Smooth muscle cell (in vitro differentiated cells): ENCODE results near the gene SLC13A3. TPM values are rescaled to one million over a fixed set of nuclear protein-coding genes. Genes with fewer than 3 reads are reported as not detected.

ENCODE experiments used
- DNase-seq: peaks from one replicate; lab custom pipeline; 2025; ENCODE audit not compliant: unreplicated experiment; lab: John Stamatoyannopoulos, UW
- H2AFZ ChIP-seq: fragments of 200-600 bp; sonication (generic); 2 replicates; pipeline ENCODE4 v1.6.0; 2016; ENCODE audit warnings: antibody characterized with exemption, low read depth, mild to moderate bottlenecking
- H3F3A ChIP-seq: fragments of 200-600 bp; sonication (generic); 2 replicates; pipeline ENCODE4 v1.6.0; 2017; ENCODE audit warnings: antibody characterized with exemption, low read depth
- H3K27ac ChIP-seq: fragments of 200-600 bp; sonication (generic); 2 replicates; pipeline ENCODE4 v1.5.1; 2016; ENCODE audit warnings: low read depth, mild to moderate bottlenecking
- H3K27me3 ChIP-seq: fragments of 200-600 bp; sonication (generic); 2 replicates; pipeline ENCODE4 v1.6.1; 2016; ENCODE audit warnings: low read depth, mild to moderate bottlenecking
- H3K36me3 ChIP-seq: fragments of 200-600 bp; sonication (generic); 2 replicates; pipeline ENCODE4 v1.5.1; 2016; ENCODE audit warnings: low read depth
- H3K4me1 ChIP-seq: fragments of 200-600 bp; sonication (generic); 2 replicates; pipeline ENCODE4 v1.5.1; 2016; ENCODE audit warnings: low read depth
- H3K4me2 ChIP-seq: fragments of 200-600 bp; sonication (generic); 2 replicates; pipeline ENCODE4 v1.6.0; 2016; ENCODE audit warnings: mild to moderate bottlenecking
- H3K4me3 ChIP-seq: fragments of 200-600 bp; sonication (generic); 2 replicates; pipeline ENCODE4 v1.5.1; 2016; ENCODE audit warnings: mild to moderate bottlenecking
- H3K79me2 ChIP-seq: fragments of 200-600 bp; sonication (generic); 2 replicates; pipeline ENCODE4 v1.6.0; 2016; ENCODE audit warnings: low read depth, mild to moderate bottlenecking
- H3K9ac ChIP-seq: fragments of 200-600 bp; sonication (generic); 2 replicates; pipeline ENCODE4 v1.6.0; 2016; ENCODE audit warnings: low read depth
- H3K9me3 ChIP-seq: fragments of 200-600 bp; sonication (generic); replicated peaks from 2 replicates; pipeline ENCODE4 v1.5.1; 2016; ENCODE audit warnings: low read depth
- H4K20me1 ChIP-seq: fragments of 200-600 bp; sonication (generic); 2 replicates; pipeline ENCODE4 v1.6.0; 2016; ENCODE audit warnings: low read depth
- WGBS: methylation state at CpG from one replicate; pipeline ENCODE4 v1.1.7; 2016; ENCODE audit warnings: low lambda C conversion rate; 5-methylcytosine and 5-hydroxymethylcytosine counted together
- polyA plus RNA-seq: library from polyadenylated mRNA; unstranded; fragments of >200 nt; fragmentation: Nextera tagmentation; extraction: Ambion mirVana; gene quantifications from 2 replicates; pipeline ENCODE4 v1.2.1, GENCODE V29; 2016
- total RNA-seq: library from RNA; depleted of rRNA; stranded (reverse); fragments of >200 nt; gene quantifications from 2 replicates; pipeline ENCODE4 v1.2.3, GENCODE V29; 2014
- TF ChIP-seq, protein P1 (sequence below): fragments of 200-600 bp; sonication (generic); IDR thresholded peaks from 2 replicates; pipeline ENCODE4 v1.5.1; 2017; ENCODE audit warnings: borderline replicate concordance, mild to moderate bottlenecking, antibody characterized with exemption; ENCODE audit not compliant: insufficient read depth, poor library complexity, severe bottlenecking

SLC13A3 gene
- total and polyA plus RNA-seq, 2 experiments from 2014 or later = 6.4 to 7.7 TPM

DNA sequence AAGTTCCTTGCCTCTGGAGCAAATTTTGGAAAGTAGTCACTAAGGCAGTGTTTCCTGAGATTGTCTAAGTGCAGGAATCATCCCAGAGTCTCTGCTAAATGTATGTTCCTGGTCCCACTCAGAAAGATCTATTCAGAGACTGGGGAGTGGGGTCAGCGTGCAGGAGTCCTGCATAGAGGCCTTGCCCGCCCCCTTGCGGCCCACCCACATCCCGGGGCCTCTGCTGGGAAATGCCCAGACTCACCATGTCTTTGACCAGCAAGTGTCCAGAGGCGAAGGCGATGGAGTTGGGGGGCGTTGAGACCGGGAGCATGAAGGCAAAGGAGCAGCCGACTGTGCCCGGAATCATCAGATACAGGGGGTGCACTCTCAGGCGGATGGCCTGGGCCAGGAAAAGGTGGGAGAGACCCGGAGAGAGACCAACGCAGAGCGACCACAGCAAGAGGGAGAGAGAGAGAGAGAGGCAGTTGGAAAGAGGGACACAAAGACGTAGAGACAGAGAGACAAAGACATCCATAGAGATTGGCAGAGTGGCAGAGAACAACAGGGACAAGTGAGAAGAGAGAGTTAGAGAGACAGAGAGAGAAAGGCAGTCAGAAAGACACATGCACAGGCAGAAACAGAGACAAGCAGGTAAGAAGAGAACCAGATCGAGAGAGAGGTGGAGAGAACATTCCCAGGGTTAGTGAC, 87.9 kb downstream of the SLC13A3 start:
- H2AFZ ChIP-seq = peak overlapping the region; percentile 96
- peaks cover 19% of the 10 kb centered on the region for H3K4me1 ChIP-seq
- no peaks in the 10 kb centered on the region for H3F3A ChIP-seq
- no peak overlapping the region for H3K27ac ChIP-seq
- peak overlapping the region; percentile 89 for H3K4me2 ChIP-seq
- H3K79me2 ChIP-seq = no peaks in the 10 kb centered on the region
- no peak overlapping the region for H3K9ac ChIP-seq
- TF ChIP-seq, protein P1, sequence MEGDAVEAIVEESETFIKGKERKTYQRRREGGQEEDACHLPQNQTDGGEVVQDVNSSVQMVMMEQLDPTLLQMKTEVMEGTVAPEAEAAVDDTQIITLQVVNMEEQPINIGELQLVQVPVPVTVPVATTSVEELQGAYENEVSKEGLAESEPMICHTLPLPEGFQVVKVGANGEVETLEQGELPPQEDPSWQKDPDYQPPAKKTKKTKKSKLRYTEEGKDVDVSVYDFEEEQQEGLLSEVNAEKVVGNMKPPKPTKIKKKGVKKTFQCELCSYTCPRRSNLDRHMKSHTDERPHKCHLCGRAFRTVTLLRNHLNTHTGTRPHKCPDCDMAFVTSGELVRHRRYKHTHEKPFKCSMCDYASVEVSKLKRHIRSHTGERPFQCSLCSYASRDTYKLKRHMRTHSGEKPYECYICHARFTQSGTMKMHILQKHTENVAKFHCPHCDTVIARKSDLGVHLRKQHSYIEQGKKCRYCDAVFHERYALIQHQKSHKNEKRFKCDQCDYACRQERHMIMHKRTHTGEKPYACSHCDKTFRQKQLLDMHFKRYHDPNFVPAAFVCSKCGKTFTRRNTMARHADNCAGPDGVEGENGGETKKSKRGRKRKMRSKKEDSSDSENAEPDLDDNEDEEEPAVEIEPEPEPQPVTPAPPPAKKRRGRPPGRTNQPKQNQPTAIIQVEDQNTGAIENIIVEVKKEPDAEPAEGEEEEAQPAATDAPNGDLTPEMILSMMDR = no peak
- H3K36me3 ChIP-seq = no peaks in the 10 kb centered on the region
- no peak overlapping the region for H3K4me3 ChIP-seq
- WGBS = 87% methylated on average over 16 of the region's 16 CpGs
- H3K27me3 ChIP-seq = no peaks in the 10 kb centered on the region
- no peaks in the 10 kb centered on the region for H3K9me3 ChIP-seq
- no peak for DNase-seq
- H4K20me1 ChIP-seq = no peaks in the 10 kb centered on the region

DNA sequence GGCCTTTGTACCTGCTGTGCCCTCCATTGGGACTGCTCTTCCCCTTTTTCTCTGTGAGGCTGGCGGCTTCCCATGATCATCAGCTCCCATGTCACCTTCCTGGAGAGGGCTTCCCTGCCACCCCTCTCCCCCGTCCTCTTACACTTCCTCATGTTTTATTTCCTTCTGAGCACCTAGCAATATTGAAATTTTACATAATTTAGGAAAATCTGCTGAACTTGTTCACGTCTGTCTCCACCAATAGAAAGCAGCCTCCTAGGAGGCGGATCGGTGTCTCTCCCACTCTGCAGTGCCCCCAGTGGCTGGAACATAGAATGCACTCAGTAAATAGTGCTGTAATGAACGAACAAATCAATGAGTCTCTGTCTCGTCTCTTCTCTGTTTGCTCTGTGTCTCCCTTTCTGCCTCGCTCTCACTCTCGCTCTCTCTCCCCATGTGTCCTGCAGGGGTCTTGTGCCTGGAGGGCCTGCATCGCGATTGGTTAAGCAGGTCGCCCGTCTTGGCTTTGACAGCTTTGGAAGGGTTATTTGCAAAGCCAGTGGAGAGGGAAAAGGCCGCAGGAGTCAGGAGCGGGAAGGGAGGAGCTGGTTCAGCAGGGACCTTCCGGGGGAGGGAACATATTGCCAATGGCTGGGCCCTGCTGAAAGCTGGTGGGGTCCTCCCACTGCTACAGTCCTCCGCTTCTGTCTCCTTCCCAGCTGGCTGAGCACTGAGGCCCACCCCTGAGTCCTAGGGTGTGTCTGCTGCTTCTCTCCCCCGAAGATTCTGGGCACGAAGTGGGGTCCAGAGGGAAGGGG, 88.7 kb downstream of the SLC13A3 start:
- no peaks in the 10 kb centered on the region for H3K36me3 ChIP-seq
- no peaks in the 10 kb centered on the region for H3K79me2 ChIP-seq
- no peaks in the 10 kb centered on the region for H3K27me3 ChIP-seq
- DNase-seq = peak; percentile 21
- WGBS = 27% methylated on average over 19 of the region's 19 CpGs
- H3K27ac ChIP-seq = no peak overlapping the region
- peaks cover 21% of the 10 kb centered on the region for H3K4me1 ChIP-seq
- H3K4me3 ChIP-seq = peak overlapping the region; percentile 47
- TF ChIP-seq, protein P1 = peak; percentile 84
- peak overlapping the region; percentile 96 for H2AFZ ChIP-seq
- H3K9ac ChIP-seq = no peak overlapping the region
- H3F3A ChIP-seq = no peaks in the 10 kb centered on the region
- H3K4me2 ChIP-seq = peak overlapping the region; percentile 89
- H4K20me1 ChIP-seq = no peaks in the 10 kb centered on the region
- H3K9me3 ChIP-seq = no peaks in the 10 kb centered on the region

DNA sequence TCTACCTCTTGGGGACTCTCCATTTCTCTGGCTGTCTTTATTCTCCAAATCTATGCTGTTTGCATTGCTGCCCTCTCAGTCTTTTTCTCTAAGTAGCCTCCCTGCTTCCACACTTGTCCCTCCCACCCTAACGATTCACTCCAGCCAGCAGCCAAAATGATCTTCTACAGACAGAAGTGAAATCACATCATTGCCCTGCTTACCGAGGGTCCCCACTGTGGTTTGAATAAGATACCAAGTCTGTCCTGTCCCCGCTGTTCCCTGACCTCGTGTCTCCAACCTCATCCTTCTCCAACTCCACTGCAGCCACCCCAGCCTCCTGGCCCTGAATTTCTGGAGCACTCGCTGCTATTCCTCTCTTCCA, 89.3 kb downstream of the SLC13A3 start:
- peak overlapping the region; percentile 89 for H3K4me2 ChIP-seq
- H3K4me3 ChIP-seq = peak overlapping the region; percentile 47

More for the DNA sequence above, 89.3 kb downstream of the SLC13A3 start:
- Histone ChIP-seq H3K27ac (no peak overlapping the region), H4K20me1 (no peaks in the 10 kb centered on the region), H3K9me3 (no peaks in the 10 kb centered on the region), H3F3A (no peaks in the 10 kb centered on the region), H3K4me1 (peaks cover 21% of the 10 kb centered on the region), H3K27me3 (no peaks in the 10 kb centered on the region), H3K9ac (no peak overlapping the region), H2AFZ (peak overlapping the region; percentile 96), H3K79me2 (no peaks in the 10 kb centered on the region), H3K36me3 (no peaks in the 10 kb centered on the region)
- TF ChIP-seq, protein P1 = no peak
- no peak for DNase-seq
- 74% methylated on average over 5 of the region's 5 CpGs for WGBS
